ENCODE measurements around the gene GABRB1.

GRCh38 chr4:47224361-47224760 is 193.0 kb downstream of the GABRB1 start:
- TF ChIP-seq, protein P1, sequence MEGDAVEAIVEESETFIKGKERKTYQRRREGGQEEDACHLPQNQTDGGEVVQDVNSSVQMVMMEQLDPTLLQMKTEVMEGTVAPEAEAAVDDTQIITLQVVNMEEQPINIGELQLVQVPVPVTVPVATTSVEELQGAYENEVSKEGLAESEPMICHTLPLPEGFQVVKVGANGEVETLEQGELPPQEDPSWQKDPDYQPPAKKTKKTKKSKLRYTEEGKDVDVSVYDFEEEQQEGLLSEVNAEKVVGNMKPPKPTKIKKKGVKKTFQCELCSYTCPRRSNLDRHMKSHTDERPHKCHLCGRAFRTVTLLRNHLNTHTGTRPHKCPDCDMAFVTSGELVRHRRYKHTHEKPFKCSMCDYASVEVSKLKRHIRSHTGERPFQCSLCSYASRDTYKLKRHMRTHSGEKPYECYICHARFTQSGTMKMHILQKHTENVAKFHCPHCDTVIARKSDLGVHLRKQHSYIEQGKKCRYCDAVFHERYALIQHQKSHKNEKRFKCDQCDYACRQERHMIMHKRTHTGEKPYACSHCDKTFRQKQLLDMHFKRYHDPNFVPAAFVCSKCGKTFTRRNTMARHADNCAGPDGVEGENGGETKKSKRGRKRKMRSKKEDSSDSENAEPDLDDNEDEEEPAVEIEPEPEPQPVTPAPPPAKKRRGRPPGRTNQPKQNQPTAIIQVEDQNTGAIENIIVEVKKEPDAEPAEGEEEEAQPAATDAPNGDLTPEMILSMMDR (IDR thresholded peaks at IDR 0.05 in 2 of 3, conservative IDR thresholded peaks at IDR 0.05 in 1 of 3; ENCODE audit: borderline replicate concordance in 1 of 3, insufficient read depth in 1 of 3, low read depth in 2 of 3, low read length in 2 of 3): no peak
- TF ChIP-seq CEBPB (IDR thresholded peaks at IDR 0.05; ENCODE audit: low read depth) (no peak), EZH2 (IDR thresholded peaks at IDR 0.05) (no peak), SIN3A (IDR thresholded peaks at IDR 0.05; ENCODE audit: low read depth) (no peak), POLR2AphosphoS5 (IDR thresholded peaks at IDR 0.05; ENCODE audit: low read depth, low read length) (no peak), EZH2phosphoT487 (IDR thresholded peaks at IDR 0.05; ENCODE audit: borderline replicate concordance) (no peak), POLR2A (IDR thresholded peaks at IDR 0.05; ENCODE audit: borderline replicate concordance, extremely low read depth, insufficient read depth, insufficient read length) (no peak), REST (IDR thresholded peaks at IDR 0.05; ENCODE audit: low read depth) (no peak), SP1 (IDR thresholded peaks at IDR 0.05; ENCODE audit: low read depth) (no peak), YY1 (IDR thresholded peaks at IDR 0.05; ENCODE audit: extremely low read depth, insufficient replicate concordance, low read depth, low read length) (no peak), ATF3 (IDR thresholded peaks at IDR 0.05) (no peak)

Measured in HCT116 (cell line).